ENCODE results near the gene SBSN. TPM values are rescaled to one million over a fixed set of nuclear protein-coding genes. Genes with fewer than 3 reads are reported as not detected.

The SBSN gene
- total and polyA plus RNA-seq, 4 donors: 0.08 to 0.39 (median 0.09) TPM; not detected in 1

GRCh38 chr19:35513628-35514281 lies 14.4 kb downstream of the SBSN start, which contains the start of gene DMKN:
Gene DMKN (minus strand): TSS chr19:35513649. CDS start chr19:35513475, 174 bp downstream.
- DNase-seq: no peak

GRCh38 chr19:35512831-35513627 lies 15.1 kb downstream of the SBSN start:
- peaks cover 0 to 11% (median 7%) of the 10 kb centered on the region in 3 donors for H3K27me3 ChIP-seq (ENCODE audit: control insufficient read depth in 3 of 3, insufficient read depth in 3 of 3, low read length in 2 of 3)
- DNase-seq: peak in 1 of 3 donors; percentile 29
- ATAC-seq (ENCODE audit: insufficient read depth, low FRiP score): no peak
- no peak overlapping the region for H3K4me3 ChIP-seq
- H3K9ac ChIP-seq (ENCODE audit: insufficient read depth in 1 of 2, low read length in 2 of 2): no peak overlapping the region
- H3K36me3 ChIP-seq (ENCODE audit: control insufficient read depth in 4 of 4, insufficient read depth in 4 of 4, low read length in 4 of 4): no peaks in the 10 kb centered on the region
- H3K4me1 ChIP-seq (ENCODE audit: control insufficient read depth in 5 of 5, insufficient read depth in 5 of 5, low read length in 5 of 5): peaks cover 0 to 13% (median 0%) of the 10 kb centered on the region in 5 donors
- no peak for TF ChIP-seq CTCF (IDR thresholded peaks at IDR 0.05; ENCODE audit: control extremely low read depth, extremely low read depth)
- H3K27ac ChIP-seq (ENCODE audit: low read depth in 1 of 2, low read length in 1 of 2): no peak overlapping the region
- H3K9me3 ChIP-seq (ENCODE audit: control insufficient read depth in 4 of 4, insufficient read depth in 3 of 4, low read length in 3 of 4): no peaks in the 10 kb centered on the region
- WGBS, 2 donors: 83 to 86% methylated on average over 15 of the region's 15 CpGs

More at GRCh38 chr19:35513628-35514281, 14.4 kb downstream of the SBSN start, which contains the start of gene DMKN:
- ATAC-seq (ENCODE audit: insufficient read depth, low FRiP score): no peak
- Histone ChIP-seq H3K4me1 (ENCODE audit: control insufficient read depth in 5 of 5, insufficient read depth in 5 of 5, low read length in 5 of 5) (peaks cover 0 to 13% (median 0%) of the 10 kb centered on the region in 5 donors), H3K36me3 (ENCODE audit: control insufficient read depth in 4 of 4, insufficient read depth in 4 of 4, low read length in 4 of 4) (no peaks in the 10 kb centered on the region), H3K4me3 (no peak within 1 kb of the TSS), H3K9ac (ENCODE audit: insufficient read depth in 1 of 2, low read length in 2 of 2) (no peak within 1 kb of the TSS), H3K9me3 (ENCODE audit: control insufficient read depth in 4 of 4, insufficient read depth in 3 of 4, low read length in 3 of 4) (no peaks in the 10 kb centered on the region), H3K27me3 (ENCODE audit: control insufficient read depth in 3 of 3, insufficient read depth in 3 of 3, low read length in 2 of 3) (peaks cover 0 to 8% (median 7%) of the 10 kb centered on the region in 3 donors), H3K27ac (ENCODE audit: low read depth in 1 of 2, low read length in 1 of 2) (no peak within 1 kb of the TSS)
- no peak for TF ChIP-seq CTCF (IDR thresholded peaks at IDR 0.05; ENCODE audit: control extremely low read depth, extremely low read depth)
- WGBS, 2 donors: 26 to 27% methylated on average over 15 of the region's 15 CpGs

- no peak overlapping the region for H3K4me3 ChIP-seq
- 75 to 83% methylated on average over 6 to 7 of the region's 7 CpGs for WGBS, 2 donors
- no peak overlapping the region for H3K9ac ChIP-seq (ENCODE audit: insufficient read depth in 1 of 2, low read length in 2 of 2)
- no peak for TF ChIP-seq CTCF (IDR thresholded peaks at IDR 0.05; ENCODE audit: control extremely low read depth, extremely low read depth)
- DNase-seq (no peak), ATAC-seq (ENCODE audit: insufficient read depth, low FRiP score) (no peak)
- no peaks in the 10 kb centered on the region for H3K36me3 ChIP-seq (ENCODE audit: control insufficient read depth in 4 of 4, insufficient read depth in 4 of 4, low read length in 4 of 4)
- H3K4me1 ChIP-seq (ENCODE audit: control insufficient read depth in 5 of 5, insufficient read depth in 5 of 5, low read length in 5 of 5): peaks cover 0 to 13% (median 0%) of the 10 kb centered on the region in 5 donors
- no peaks in the 10 kb centered on the region for H3K9me3 ChIP-seq (ENCODE audit: control insufficient read depth in 4 of 4, insufficient read depth in 3 of 4, low read length in 3 of 4)
- H3K27me3 ChIP-seq (ENCODE audit: control insufficient read depth in 3 of 3, insufficient read depth in 3 of 3, low read length in 2 of 3): peaks cover 0 to 12% (median 7%) of the 10 kb centered on the region in 3 donors
- H3K27ac ChIP-seq (ENCODE audit: low read depth in 1 of 2, low read length in 1 of 2): no peak overlapping the region
Measured at GRCh38 chr19:35511337-35511736, 16.8 kb downstream of the SBSN start.

All from lung (tissue), 12 donors.